IPS DF 6.9 (cell line): ENCODE results near the gene FNDC5.

Experiments used
- DNase-seq: peaks from one replicate; pipeline ENCODE4 v3.0.0-alpha.2; 2013; ENCODE audit warnings: low read depth, low spot score
- H3K27ac ChIP-seq: one replicate; pipeline ENCODE4 v1.5.1; 2013; ENCODE audit warnings: low read length, control low read depth
- H3K27me3 ChIP-seq: 2 replicates; pipeline ENCODE4 v1.6.1; 2013; ENCODE audit warnings: mild to moderate bottlenecking, low read length; ENCODE audit not compliant: control insufficient read depth, insufficient read depth
- H3K36me3 ChIP-seq: 2 replicates; pipeline ENCODE4 v1.6.1; 2013; ENCODE audit warnings: low read length; ENCODE audit not compliant: control insufficient read depth, insufficient read depth
- H3K4me1 ChIP-seq: 2 replicates; pipeline ENCODE4 v1.6.1; 2013; ENCODE audit warnings: low read length; ENCODE audit not compliant: control insufficient read depth, insufficient read depth
- H3K4me3 ChIP-seq: 2 replicates; pipeline ENCODE4 v1.5.1; 2013; ENCODE audit warnings: mild to moderate bottlenecking, low read length
- H3K9me3 ChIP-seq: 2 replicates; pipeline ENCODE4 v1.6.1; 2013; ENCODE audit warnings: low read length, inconsistent platforms; ENCODE audit not compliant: control insufficient read depth, insufficient read depth
- WGBS: extraction: QIAGEN DNeasy Blood & Tissue Kit; methylation state at CpG from one replicate; pipeline ENCODE4 v1.1.7; 2013; ENCODE audit warnings: mixed read lengths, missing lambda C conversion rate; ENCODE audit not compliant: insufficient read length, insufficient coverage; 5-methylcytosine and 5-hydroxymethylcytosine counted together

The FNDC5 gene

GRCh38 chr1:32903991-32904785 lies 33.5 kb upstream of the FNDC5 start:
- Histone ChIP-seq H3K27me3 (peaks cover 14% of the 10 kb centered on the region), H3K4me1 (no peaks in the 10 kb centered on the region), H3K27ac (no peak overlapping the region)

GRCh38 chr1:32902535-32902920 lies 31.8 kb upstream of the FNDC5 start:
- no peaks in the 10 kb centered on the region for H3K4me1 ChIP-seq
- H3K36me3 ChIP-seq: no peaks in the 10 kb centered on the region
- no peak for DNase-seq
- H3K27ac ChIP-seq: no peak overlapping the region
- H3K4me3 ChIP-seq: no peak overlapping the region
- H3K9me3 ChIP-seq: no peaks in the 10 kb centered on the region
- WGBS: no CpG with 5 or more reads among the region's 6 CpGs
- peaks cover 14% of the 10 kb centered on the region for H3K27me3 ChIP-seq

More at GRCh38 chr1:32903991-32904785, 33.5 kb upstream of the FNDC5 start:
- no peak overlapping the region for H3K4me3 ChIP-seq
- H3K9me3 ChIP-seq: no peaks in the 10 kb centered on the region
- no peaks in the 10 kb centered on the region for H3K36me3 ChIP-seq
- DNase-seq: no peak
- no CpG with 5 or more reads among the region's 3 CpGs for WGBS

GRCh38 chr1:32901823-32902534 lies 31.3 kb upstream of the FNDC5 start:
- DNase-seq: no peak
- no CpG with 5 or more reads among the region's 24 CpGs for WGBS
- peaks cover 14% of the 10 kb centered on the region for H3K27me3 ChIP-seq
- H3K36me3 ChIP-seq: no peaks in the 10 kb centered on the region
- H3K9me3 ChIP-seq: no peaks in the 10 kb centered on the region
- H3K27ac ChIP-seq: no peak overlapping the region
- no peaks in the 10 kb centered on the region for H3K4me1 ChIP-seq
- peak overlapping the region; percentile 38; the same call in 1 of the 2 replicates for H3K4me3 ChIP-seq

- no CpG with 5 or more reads among the region's 92 CpGs for WGBS
- Histone ChIP-seq H3K4me1 (no peaks in the 10 kb centered on the region), H3K27me3 (peaks cover 14% of the 10 kb centered on the region), H3K4me3 (peak within 1 kb of the TSS; percentile 38; the same call in 1 of the 2 replicates), H3K27ac (no peak within 1 kb of the TSS), H3K36me3 (no peaks in the 10 kb centered on the region), H3K9me3 (no peaks in the 10 kb centered on the region)
- no peak for DNase-seq
These were observed 30.5 kb upstream of the FNDC5 start, which contains the start of gene TMEM54 for GRCh38 chr1:32900956-32901822. Gene TMEM54 (minus strand): TSS chr1:32901389. CDS start chr1:32901238, 151 bp downstream.

- no peak for DNase-seq
- H3K4me1 ChIP-seq: no peaks in the 10 kb centered on the region
- peak overlapping the region; percentile 38; the same call in 1 of the 2 replicates for H3K4me3 ChIP-seq
- H3K27me3 ChIP-seq: peaks cover 14% of the 10 kb centered on the region
- no peaks in the 10 kb centered on the region for H3K36me3 ChIP-seq
- H3K9me3 ChIP-seq: no peaks in the 10 kb centered on the region
- no peak overlapping the region for H3K27ac ChIP-seq
- no CpG with 5 or more reads among the region's 22 CpGs for WGBS
These were observed 29.8 kb upstream of the FNDC5 start for GRCh38 chr1:32900371-32900955.

- no peaks in the 10 kb centered on the region for H3K9me3 ChIP-seq
- peaks cover 14% of the 10 kb centered on the region for H3K27me3 ChIP-seq
- no peak overlapping the region for H3K27ac ChIP-seq
These were observed 29.0 kb upstream of the FNDC5 start for GRCh38 chr1:32899586-32900296.

GRCh38 chr1:32898958-32899357 lies 28.2 kb upstream of the FNDC5 start:
- Histone ChIP-seq H3K27ac (no peak overlapping the region), H3K36me3 (no peaks in the 10 kb centered on the region), H3K9me3 (no peaks in the 10 kb centered on the region), H3K27me3 (peaks cover 14% of the 10 kb centered on the region), H3K4me3 (no peak overlapping the region), H3K4me1 (no peaks in the 10 kb centered on the region)
- DNase-seq: no peak
- no CpG with 5 or more reads among the region's 3 CpGs for WGBS

More at GRCh38 chr1:32899586-32900296, 29.0 kb upstream of the FNDC5 start:
- Histone ChIP-seq H3K36me3 (no peaks in the 10 kb centered on the region), H3K4me3 (no peak overlapping the region), H3K4me1 (no peaks in the 10 kb centered on the region)
- no peak for DNase-seq
- no CpG with 5 or more reads among the region's 7 CpGs for WGBS

GRCh38 chr1:32898056-32898455 lies 27.3 kb upstream of the FNDC5 start:
- DNase-seq: no peak
- H3K27ac ChIP-seq: no peak overlapping the region
- no peaks in the 10 kb centered on the region for H3K9me3 ChIP-seq
- no peak overlapping the region for H3K4me3 ChIP-seq
- no peaks in the 10 kb centered on the region for H3K4me1 ChIP-seq
- H3K27me3 ChIP-seq: peaks cover 14% of the 10 kb centered on the region
- H3K36me3 ChIP-seq: no peaks in the 10 kb centered on the region
- no CpG with 5 or more reads among the region's 9 CpGs for WGBS

- H3K4me1 ChIP-seq: peaks cover 4% of the 10 kb centered on the region; the same call in 1 of the 2 replicates
- no CpG with 5 or more reads among the region's 11 CpGs for WGBS
- no peaks in the 10 kb centered on the region for H3K9me3 ChIP-seq
- no peak for DNase-seq
- no peaks in the 10 kb centered on the region for H3K36me3 ChIP-seq
- H3K4me3 ChIP-seq: no peak overlapping the region
- H3K27me3 ChIP-seq: peaks cover 14% of the 10 kb centered on the region
- no peak overlapping the region for H3K27ac ChIP-seq
These were observed 26.7 kb upstream of the FNDC5 start for GRCh38 chr1:32897082-32898049.
